GM19467 (cell line): ENCODE results near the gene TFDP1.

Experiments used
- ATAC-seq: cut with Tn5 transposase; IDR thresholded peaks from one replicate; pipeline ENCODE4 v1.9.1; 2021; ENCODE audit warnings: mild to moderate bottlenecking, moderate library complexity; ENCODE audit not compliant: unreplicated experiment

TFDP1 gene

DNA sequence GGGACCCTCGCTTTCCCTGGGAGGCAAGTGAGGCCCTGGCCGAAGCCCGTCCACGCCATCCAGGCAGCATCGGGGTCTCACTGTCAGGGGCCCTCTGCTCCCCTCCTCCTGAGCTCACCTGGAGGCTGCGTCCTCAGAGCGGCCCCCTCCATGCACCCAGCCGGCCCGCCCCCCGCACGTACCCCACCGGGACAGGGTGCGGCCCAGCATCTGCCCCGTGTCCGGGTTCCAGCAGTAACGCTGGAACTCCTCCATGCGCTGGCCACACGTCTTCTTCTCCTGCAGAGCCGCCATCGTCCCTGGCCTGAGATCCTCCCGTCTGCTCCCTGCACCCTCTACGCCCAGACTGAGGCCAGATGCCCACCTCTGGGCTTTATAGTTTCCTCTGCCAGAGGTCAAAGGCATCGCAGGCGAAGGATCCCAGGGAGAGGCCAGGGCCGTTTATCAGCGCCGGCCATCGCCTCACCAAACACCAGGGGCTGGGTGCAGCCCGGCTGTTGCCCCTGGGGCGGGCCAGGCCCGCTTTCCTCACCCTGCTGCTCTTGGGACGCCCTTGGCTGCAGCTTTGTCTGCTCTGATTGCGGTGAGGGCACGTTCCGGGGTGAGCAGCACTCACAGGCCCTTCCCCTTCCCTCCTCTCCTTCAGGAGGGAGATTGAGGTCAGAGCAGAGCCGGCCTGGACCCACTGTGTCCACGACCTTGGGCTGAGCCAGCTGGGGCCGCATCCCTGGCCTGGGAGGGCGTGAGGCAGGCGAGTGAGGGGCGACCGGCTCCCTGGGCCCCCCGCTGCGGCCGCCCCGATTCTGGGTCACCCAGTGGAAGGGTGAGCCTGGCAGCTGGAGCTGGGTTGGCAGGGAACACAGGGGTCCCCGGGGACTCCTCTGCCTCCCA is 73.5 kb downstream of the TFDP1 start, which contains the start of gene ATP4B:
Gene ATP4B (minus strand): TSS at position 348 of the 891 bp plus-strand sequence. CDS start 54 bp downstream, at position 294.
- no peak for ATAC-seq

DNA sequence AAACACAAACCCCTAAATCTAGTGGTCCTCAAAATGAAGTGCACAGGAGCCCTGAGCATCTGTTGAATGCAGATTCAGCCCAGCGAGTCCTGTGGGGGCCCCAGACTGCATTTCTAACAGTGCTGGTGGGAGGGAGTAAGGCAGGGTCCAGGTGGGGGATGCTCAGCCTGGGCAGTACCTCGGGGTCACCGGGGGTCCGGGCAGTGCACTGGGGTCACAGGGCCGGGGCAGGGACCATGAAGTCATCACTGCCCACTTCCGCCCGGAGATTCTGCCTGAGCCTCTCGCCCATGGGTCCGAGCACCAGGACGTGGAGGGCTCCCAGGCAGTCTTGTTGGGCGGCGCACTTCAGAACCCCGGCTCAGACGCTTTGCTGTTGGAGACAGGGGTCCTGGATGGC is 74.3 kb downstream of the TFDP1 start:
- ATAC-seq: no peak

DNA sequence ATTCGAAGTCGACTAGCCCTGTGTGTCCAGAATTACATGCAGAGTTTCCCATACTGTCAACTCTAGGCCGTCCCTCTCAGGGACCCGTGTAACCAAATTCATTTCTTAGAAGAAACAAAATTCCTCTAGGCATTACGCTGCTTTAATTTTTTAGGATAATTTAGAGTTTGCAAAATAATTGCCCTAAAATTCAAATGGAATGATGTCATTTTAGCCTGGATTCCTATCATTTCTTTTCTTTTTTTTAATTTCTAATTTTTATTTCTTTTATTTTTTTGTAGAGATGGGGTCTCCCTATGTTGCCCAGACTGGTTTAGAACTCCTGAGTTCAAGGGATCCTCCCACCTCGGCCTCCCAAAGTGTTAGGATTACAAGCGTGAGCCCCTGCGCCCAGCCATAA is 74.8 kb downstream of the TFDP1 start:
- ATAC-seq: no peak

DNA sequence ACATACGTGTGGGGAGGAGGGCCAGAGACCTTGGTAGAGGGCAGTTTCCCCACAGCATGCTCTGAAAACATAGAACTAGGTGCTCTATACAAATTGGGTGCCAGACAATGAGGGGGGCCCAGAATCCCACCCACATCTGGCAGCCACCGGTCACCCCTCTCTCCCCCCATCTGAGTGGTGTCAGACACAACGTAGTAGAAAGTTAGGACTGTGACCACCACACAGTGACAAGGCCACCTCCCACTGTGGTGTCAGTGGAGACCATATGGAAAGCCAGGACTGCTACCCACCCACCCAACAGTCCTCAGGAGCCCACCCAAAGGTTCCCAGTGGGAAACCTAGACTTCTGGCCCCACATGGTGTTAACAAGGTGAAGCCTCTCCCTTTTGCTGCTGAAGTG is 75.5 kb downstream of the TFDP1 start:
- ATAC-seq: no peak

DNA sequence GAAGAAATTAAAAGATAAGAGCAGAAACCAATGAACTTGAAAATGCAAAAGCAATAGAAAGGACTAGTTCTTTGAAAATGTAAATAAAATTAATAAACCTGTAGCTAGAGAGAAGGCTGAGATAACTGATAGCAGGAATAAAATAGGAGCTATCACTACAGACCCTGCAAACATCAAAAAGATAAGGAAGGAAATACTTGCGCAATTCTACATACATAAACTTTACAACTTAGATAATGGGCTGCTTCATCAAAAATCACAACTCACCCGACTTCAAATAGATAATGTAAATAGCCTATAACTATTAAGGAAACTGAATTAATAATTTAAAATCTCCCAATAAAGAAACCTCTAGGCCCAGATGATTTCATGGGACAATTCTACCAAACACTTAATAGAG is 77.0 kb downstream of the TFDP1 start:
- ATAC-seq: no peak

DNA sequence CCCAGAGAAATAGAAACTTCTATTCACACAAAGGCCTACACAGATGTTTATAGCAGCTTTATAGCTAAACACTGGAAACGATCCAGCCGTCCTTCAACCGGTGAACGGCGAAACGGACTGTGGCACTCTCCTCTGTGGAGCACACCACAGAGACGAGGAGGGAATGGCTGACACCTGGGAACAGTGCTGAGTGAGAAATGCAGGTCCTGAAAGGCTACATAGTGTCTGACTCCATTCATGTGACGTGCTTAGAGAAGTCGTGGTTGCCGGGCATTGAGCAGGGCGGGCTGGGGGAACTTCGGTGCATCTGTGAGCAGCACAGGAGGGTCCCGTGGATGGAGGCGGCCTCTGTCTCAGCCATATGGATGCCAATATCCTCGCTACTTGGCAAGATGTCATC is 79.4 kb downstream of the TFDP1 start:
- no peak for ATAC-seq

DNA sequence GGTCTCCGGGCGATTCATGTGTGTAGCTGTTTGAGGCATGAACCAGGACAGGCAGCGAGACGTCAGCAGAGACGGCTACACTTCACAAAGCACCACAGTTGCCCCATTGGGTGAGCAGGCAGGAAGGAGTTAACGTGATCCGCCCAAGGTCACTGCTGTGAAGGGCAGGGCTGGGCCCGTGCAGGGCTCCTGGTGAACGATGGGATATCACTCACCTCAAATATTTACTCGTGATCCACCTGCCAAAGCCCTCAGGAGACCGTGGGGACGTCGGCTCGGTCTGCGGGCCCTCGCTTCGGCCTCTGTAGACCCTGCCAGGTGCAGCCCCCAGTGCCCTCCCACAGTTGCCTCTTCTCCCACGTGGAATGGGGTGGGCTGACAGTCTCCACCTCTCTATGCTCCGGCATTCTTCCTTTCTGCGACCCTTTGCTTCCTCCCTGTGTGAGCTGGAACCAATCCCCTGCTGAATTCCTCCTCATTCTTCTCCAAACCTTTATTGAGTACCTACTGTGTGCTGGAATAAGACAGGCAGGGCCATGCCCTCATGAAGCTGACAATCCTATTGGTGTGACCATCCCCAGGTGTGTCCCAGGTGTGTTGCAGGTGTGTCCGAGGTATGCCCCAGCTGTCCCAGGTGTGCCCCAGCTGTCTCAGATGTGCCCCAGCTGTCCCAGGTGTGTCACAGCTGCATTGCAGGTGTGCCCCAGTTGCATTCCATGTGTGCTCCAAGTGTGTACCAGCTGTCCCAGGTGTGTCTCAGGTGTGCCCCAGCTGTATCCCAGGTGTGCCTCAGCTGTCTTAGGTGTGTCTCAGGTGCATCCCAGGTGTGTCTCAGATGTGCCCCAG is 80.4 kb downstream of the TFDP1 start:
- ATAC-seq: no peak

DNA sequence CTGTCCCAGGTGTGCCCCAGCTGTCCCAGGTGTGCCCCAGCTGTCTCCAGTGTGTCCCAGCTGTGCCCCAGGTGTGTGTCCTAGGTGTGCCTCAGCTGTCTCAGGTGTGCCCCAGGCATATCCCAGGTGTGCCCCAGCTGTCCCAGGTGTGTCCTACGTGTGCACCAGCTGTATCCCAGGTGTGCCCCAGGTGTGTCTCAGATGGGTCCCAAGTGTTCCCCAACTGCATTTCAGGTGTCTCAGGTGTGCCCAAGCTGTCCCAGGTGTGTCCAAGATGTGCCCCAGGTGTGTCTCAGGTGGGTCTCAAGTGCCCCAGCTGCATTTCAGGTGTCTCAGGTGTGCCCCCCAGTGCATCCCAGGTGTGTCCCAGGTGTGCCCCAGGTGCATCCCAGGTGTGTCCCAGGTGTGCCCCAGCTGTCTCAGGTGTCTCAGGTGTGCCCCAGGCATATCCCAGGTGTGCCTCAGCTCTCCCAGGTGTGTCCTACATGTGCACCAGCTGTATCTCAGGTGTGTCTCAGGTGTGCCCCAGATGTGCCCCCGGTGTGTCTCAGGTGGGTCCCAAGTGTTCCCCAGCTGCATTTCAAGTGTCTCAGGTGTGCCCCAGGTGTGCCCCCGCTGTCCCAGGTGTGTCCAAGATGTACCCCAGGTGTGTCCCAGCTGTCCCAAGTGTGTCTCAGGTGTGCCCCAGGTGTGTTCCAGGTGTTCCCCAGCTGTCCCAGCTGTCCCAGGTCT is 81.2 kb downstream of the TFDP1 start:
- ATAC-seq: no peak

DNA sequence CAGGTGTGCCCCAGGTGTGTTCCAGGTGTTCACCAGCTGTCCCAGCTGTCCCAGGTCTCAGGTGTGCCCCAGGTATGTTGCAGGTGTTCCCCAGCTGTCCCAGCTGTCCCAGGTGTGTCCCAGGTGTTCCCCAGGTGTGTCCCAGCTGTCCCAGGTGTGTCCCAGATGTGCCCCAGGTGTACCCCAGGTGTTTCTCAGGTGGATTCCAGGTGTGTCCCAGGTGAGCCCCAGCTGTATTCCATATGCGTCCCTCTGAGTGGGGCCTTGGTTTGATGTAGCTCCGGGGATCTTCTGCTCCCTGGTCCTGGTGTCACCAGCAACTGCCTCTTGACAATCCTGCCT is 81.7 kb downstream of the TFDP1 start:
- ATAC-seq: no peak

DNA sequence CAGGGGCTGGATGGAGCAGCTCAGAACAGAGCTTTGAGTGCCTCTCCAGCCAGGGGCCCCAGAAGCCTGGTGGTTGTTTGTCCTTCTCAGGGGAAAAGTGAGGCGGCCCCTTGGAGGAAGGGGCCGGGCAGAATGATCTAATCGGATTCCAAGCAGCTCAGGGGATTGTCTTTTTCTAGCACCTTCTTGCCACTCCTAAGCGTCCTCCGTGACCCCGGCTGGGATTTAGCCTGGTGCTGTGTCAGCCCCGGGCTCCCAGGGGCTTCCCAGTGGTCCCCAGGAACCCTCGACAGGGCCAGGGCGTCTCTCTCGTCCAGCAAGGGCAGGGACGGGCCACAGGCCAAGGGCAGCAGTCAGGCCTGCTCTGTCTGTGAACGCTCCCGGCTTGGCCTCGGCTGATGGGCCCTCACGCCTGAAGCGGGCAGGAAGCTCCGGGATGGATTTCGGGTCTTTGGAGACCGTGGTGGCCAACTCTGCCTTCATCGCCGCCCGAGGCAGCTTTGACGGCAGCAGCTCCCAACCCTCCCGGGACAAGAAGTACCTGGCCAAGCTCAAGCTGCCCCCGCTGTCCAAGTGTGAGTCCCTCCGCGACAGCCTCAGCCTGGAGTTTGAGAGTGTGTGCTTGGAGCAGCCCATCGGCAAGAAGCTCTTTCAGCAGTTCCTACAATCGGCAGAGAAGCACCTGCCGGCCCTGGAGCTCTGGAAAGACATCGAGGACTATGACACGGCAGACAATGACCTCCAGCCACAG is 82.6 kb downstream of the TFDP1 start, which contains the start of gene GRK1:
Gene GRK1 (plus strand): TSS at position 269 of the 751 bp plus-strand sequence. CDS start 168 bp downstream, at position 437.
- ATAC-seq: no peak

DNA sequence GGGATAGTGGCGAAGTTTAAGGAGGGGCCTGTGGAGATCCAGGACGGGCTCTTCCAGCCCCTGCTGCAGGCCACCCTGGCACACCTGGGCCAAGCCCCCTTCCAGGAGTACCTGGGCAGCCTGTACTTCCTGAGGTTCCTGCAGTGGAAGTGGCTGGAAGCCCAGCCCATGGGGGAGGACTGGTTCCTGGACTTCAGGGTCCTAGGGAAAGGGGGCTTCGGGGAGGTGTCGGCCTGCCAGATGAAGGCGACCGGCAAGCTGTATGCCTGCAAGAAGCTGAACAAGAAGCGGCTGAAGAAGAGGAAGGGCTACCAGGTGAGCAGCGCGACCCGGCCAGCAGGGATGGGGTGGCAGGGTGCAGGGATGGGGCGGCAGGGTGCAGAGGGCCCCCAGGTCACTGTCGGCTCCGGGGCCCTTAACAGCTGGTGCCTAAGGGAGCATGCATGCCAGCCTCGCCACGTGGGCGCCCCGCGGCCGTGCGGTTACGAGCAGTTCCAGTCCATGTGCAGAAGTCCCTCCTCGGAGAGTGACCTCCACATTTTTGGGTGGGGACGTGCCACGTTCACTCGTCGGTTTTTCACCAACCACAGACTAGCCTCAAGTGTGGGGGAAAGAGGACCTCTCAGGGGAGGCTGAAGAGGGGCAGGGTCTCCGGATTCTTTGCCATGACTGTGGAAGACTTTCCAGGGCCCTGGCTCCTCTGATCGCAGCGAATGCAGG is 83.4 kb downstream of the TFDP1 start:
- ATAC-seq: no peak

DNA sequence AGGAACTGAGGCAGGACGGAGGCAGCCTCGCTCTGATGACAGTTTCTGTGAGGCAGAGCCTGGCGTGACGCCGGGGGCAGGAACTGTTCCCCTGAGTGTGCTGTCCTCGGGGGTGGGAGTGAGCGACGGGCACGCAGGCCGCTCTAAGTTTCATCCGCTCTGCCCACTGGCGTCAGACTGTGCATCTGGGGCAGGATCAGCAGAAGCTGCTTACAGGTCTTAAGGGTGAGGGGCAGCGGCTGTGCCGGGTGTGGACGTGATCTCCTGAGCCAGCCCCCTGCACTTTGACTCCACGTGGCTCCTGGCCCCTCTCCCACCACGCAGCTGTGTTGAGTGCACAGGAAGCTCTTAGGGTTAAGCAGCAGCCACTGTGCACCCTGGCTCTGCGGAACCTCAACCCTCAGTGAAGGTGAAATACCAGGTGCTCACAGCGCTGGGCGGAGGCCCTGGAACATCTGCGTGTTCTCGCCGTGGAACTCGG is 84.0 kb downstream of the TFDP1 start:
- no peak for ATAC-seq

DNA sequence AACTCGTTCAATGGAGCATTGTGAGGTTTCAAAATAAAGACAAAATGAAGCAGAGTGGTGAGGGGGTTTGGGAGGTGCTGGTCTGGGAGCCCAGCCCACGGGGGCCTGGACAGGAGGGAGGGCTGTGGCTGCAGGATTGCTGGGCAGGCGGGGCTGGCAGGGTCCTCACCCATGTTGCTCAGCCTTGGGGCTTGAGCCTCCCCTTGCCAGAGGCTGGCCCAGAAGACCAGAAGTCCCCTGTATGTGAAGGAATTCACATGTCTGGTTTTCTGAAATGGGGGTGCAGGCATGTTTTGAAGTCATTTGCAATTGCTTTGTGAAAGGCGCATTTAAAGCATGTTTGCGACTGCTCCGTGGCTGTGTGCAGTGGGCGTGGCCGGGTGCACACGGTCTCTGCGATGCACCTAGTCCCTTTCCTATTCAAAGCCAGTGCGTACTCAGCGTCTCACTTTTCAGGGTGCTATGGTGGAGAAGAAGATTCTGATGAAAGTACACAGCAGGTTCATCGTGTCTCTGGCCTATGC is 84.7 kb downstream of the TFDP1 start:
- ATAC-seq: no peak

DNA sequence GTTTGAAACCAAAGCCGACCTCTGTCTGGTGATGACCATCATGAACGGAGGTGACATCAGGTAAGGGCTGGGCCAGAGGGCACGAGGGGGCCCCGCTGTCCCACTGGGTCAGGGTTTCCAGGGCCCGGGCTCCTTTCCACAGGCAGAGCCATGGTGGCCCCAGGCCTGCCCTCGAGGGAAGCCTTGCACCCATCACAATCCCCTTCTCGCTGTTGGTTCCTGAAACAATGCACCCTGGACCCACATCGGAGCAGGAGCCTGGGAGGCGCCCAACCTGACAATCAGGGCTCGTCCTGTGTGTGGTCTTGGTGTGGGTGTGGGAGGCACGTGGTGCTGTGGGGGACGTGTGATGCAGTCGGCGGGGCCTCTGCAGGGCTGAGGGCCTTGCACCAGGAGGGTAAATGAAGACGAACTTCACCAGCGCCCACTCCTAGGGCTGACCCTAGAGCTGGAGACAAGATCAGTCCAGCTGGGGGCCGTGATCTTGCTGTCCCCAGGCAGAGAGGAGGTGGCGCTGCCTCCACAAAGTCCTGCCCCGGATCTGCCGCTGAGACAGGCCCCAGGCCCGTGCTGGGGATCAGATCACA is 85.3 kb downstream of the TFDP1 start:
- no peak for ATAC-seq

DNA sequence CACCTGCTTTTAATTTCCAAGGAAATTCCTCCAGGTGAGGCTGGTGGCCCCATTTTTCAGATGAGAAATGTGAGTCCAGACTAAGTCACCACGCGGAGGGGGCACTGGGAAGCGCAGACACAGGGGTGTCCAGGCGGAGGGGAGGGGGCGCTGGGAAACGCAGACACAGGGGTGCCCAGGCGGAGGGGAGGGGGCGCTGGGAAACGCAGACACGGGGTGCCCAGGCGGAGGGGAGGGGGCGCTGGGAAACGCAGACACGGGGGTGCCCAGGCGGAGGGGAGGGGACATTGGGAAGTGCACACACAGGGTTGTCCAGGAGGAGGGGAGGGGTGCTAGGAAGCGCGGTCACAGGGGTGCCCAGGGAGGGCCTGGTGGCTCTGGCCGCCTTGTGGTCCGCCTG is 86.0 kb downstream of the TFDP1 start:
- ATAC-seq: no peak

DNA sequence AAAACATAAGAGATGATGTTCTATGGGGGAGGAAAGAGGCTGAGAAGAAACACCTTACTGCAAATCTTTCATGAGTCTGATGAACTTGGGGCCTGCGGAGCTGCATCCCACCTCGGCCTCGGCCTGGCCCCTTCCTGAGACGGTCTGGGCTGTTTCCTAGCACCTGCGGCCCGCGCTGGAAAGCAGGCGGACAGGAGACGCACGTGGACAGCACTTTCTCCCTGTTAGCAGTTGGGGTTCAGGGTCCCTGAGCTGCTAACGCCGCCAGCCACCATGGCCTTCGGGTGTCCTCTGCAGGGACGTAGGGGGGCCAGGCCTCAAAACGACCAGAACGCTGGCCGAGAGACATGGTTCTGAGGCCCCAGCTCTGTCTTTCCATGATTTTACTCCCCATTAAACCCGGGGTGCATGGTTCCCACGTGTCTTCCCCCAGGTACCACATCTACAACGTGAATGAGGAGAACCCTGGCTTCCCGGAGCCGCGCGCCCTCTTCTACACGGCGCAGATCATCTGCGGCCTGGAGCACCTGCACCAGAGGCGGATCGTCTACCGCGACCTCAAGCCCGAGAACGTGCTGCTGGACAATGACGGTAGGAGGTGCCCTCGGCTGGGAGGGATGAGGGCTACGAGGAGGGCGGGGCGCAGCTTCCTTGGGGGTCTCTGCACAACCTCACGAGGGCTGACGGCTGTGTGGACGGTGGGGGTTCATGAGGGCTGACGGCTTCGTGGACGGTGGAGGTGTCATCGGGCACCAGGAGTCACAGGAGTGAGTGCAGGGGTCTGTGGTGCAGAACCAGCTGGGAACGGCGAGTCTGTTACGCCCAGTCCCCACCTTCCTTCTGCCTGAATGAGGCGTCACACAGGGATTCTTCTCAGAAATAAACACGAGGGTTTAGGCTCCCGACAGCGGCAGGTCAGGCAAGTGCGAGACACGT is 86.8 kb downstream of the TFDP1 start:
- ATAC-seq: no peak

DNA sequence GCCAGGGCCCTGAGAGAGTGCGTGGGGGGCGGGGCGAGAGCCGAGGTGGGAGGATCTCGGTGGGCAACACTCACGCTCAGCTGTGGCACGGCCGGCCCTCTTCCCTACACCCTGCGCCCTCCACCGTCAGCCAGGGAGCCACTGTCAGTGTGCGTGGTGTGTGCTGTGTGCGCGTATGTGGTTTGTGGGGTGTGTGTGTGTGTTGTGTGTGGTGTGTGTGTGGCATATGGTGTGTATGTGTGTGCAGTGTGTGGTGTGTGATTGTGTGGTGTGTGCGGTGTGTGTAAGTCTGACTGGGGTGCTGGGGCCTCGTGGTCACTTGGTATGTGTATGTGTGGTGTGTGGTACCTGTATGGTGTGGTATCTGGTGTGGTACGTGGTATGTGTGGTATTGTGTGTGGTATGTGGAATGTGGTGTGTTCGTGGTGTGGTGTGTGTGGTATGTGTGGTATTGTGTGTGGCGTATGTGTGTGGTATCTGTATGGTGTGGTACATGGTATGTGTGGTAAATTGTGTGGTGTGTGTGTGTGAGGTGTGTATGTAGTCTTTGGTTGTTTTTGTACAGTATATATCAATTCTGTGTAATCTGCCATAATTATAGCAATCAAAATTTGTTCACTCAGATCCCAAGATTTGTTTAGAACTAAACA is 87.6 kb downstream of the TFDP1 start:
- no peak for ATAC-seq
